OCI-LY1 (cell line): ENCODE data around the gene GMPPB.
"Not testable (repeated sequence)": the region's sequence is repeated elsewhere in the genome, so short reads cannot be mapped to it uniquely, and the experiment has no call there.

Source experiments
- H2AFZ ChIP-seq: fragments of 200-600 bp; sonication (generic), shearing (Covaris generic); 2 replicates; pipeline ENCODE4 v1.6.0; 2014; ENCODE audit warnings: antibody characterized with exemption, mild to moderate bottlenecking, low read length
- H3F3A ChIP-seq: fragments of 200-600 bp; sonication (generic), shearing (Covaris generic); 2 replicates; pipeline ENCODE4 v1.6.0; 2014; ENCODE audit warnings: mild to moderate bottlenecking, antibody characterized with exemption, low read length, moderate library complexity; ENCODE audit not compliant: insufficient read depth
- H3K27ac ChIP-seq: fragments of 200-600 bp; sonication (generic); 2 replicates; pipeline ENCODE4 v1.5.1; 2014; ENCODE audit warnings: low read length, mixed run types, mild to moderate bottlenecking, low read depth; ENCODE audit not compliant: poor library complexity, severe bottlenecking
- H3K27me3 ChIP-seq: fragments of 200-600 bp; sonication (generic); 2 replicates; pipeline ENCODE4 v1.6.0; 2014; ENCODE audit warnings: antibody characterized with exemption, mild to moderate bottlenecking, low read length, moderate library complexity; ENCODE audit not compliant: insufficient read depth
- H3K36me3 ChIP-seq: fragments of 200-600 bp; sonication (generic); 2 replicates; pipeline ENCODE4 v1.6.1; 2014; ENCODE audit warnings: mild to moderate bottlenecking, antibody characterized with exemption, low read length, moderate library complexity, mixed read lengths; ENCODE audit not compliant: insufficient read depth
- H3K4me1 ChIP-seq: fragments of 200-600 bp; sonication (generic); 2 replicates; pipeline ENCODE4 v1.5.1; 2014; ENCODE audit warnings: mild to moderate bottlenecking, low read length, moderate library complexity; ENCODE audit not compliant: insufficient read depth, severe bottlenecking
- H3K4me2 ChIP-seq: fragments of 200-600 bp; sonication (generic), shearing (Covaris generic); 2 replicates; pipeline ENCODE4 v1.6.1; 2014; ENCODE audit warnings: low read length
- H3K4me3 ChIP-seq: fragments of 200-600 bp; sonication (generic); 2 replicates; pipeline ENCODE4 v1.5.1; 2014; ENCODE audit warnings: low read length, low read depth, mild to moderate bottlenecking, mixed read lengths; ENCODE audit not compliant: poor library complexity, severe bottlenecking
- H3K79me2 ChIP-seq: fragments of 200-600 bp; shearing (Covaris generic); 2 replicates; pipeline ENCODE4 v1.6.1; 2016; ENCODE audit warnings: mixed run types, low read length, mixed read lengths; ENCODE audit not compliant: insufficient read depth
- H3K9ac ChIP-seq: fragments of 200-600 bp; sonication (generic), shearing (Covaris generic); 2 replicates; pipeline ENCODE4 v1.6.1; 2014; ENCODE audit warnings: mild to moderate bottlenecking, low read length, mixed read lengths
- H3K9me2 ChIP-seq: fragments of 200-600 bp; sonication (generic), shearing (Covaris generic); 2 replicates; pipeline ENCODE4 v1.6.1; 2014; ENCODE audit warnings: low read depth, mild to moderate bottlenecking, low read length, mixed read lengths
- H3K9me3 ChIP-seq: fragments of 200-600 bp; shearing (Covaris generic); 2 replicates; pipeline ENCODE4 v1.6.1; 2014; ENCODE audit warnings: low read length, mixed read lengths
- H4K20me1 ChIP-seq: fragments of 200-600 bp; sonication (generic), shearing (Covaris generic); 2 replicates; pipeline ENCODE4 v1.6.0; 2016; ENCODE audit warnings: mild to moderate bottlenecking, low read length; ENCODE audit not compliant: insufficient read depth
- EZH2 ChIP-seq: fragments of 200-600 bp; sonication (generic), shearing (Covaris generic); IDR thresholded peaks from 2 replicates; pipeline ENCODE4 v1.8.0; 2017; ENCODE audit warnings: borderline replicate concordance, mixed run types, mild to moderate bottlenecking, antibody characterized with exemption, low read length, moderate library complexity, mixed read lengths

The GMPPB gene

DNA sequence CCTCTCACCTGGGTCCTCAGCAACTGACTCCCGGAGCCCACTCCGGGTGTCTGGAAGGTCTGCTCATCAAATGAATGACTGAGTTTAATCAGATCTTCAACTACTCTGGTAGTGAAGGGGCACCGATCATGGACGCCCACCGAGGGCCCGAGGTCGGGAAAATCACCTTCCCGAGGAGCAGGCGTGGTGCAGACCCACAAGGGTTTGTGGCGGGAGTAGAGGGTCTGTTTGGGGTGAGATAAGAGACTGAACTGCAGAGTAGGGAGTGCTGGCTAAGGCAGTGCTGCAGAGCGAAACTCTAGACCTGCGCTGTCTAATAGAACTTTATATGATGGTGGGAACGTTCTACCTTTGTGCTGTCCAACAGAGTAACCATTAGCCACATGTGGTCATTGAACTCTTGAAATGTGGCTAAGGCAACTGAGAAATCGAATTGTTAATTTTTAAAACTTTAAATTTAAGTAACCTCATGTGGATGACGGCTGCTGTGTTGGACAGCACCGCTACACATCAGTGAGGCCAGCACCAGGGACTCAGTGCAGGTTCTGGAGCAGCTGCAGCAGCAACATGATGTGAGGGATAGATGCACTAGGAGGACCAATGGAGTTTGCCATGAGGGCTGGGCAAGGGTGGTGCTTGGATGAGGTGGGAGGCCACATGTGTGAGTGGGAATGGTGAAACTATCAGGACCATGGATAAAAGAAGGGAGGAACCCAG is 33.7 kb downstream of the GMPPB start:
- not testable (repeated sequence) for H3K27ac ChIP-seq, H4K20me1 ChIP-seq, H3K36me3 ChIP-seq, H3K9me2 ChIP-seq, H3K27me3 ChIP-seq, H3K9me3 ChIP-seq, H3K79me2 ChIP-seq, H2AFZ ChIP-seq, H3F3A ChIP-seq
- Histone ChIP-seq H3K9ac (peak overlapping the region; percentile 97), H3K4me3 (peak overlapping the region; percentile 96), H3K4me1 (peaks cover 25% of the 10 kb centered on the region), H3K4me2 (peak overlapping the region; percentile 97)

DNA sequence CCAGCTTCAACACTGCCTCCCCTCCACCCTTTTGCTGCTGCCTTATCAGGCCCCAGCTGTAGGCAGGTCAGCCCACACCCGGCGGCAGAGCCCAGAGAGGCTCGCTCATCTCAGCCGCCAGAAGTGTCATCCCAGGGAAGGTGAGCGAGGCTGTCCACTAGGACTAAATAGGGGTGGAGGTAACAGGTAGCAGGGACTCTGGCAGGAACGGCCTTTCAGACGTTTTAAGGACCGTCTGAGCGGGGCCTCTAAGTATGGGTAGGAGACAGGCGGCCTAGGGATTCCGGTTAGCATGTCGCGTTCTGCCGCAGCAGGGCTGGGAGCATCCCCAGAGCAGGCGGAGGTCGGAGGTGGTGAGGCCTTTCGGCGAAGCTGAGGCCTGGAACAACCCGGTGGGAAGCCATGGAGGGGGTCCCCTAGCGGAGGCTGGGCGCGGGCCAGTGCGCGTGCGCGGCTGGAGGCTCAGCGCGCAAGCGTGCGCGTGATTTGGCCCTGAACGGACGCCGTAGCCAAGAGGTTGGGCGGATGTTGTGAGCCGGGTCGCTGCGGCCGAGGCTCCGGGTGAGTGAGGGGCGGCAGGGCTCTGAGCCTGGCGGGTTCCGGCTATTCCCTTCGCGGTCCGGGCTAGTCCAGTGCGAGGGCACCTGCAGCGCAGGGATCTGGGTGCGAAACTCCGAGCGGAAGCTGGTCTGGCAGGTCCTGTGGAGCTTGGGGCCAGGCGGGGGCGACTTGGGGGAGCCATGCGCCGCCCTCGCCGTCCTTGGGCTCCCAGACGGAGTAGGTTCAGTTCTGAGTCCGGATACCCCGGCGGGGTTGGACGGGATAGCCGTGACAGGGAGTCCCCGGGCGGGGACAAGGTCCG is 34.5 kb downstream of the GMPPB start, which contains the start of the genes MST1 and RNF123:
MST1 (minus strand) TSS at position 429 of the 862 bp plus-strand sequence. CDS start 783 bp downstream, outside the sequence.
RNF123 (plus strand) TSS at position 512 of the 862 bp plus-strand sequence. CDS start 1,609 bp downstream, outside the sequence.
- H3K27me3 ChIP-seq: no peaks in the 10 kb centered on the region
- no peaks in the 10 kb centered on the region for H3F3A ChIP-seq
- H3K9me2 ChIP-seq: no peaks in the 10 kb centered on the region
- H3K4me2 ChIP-seq: peak within 1 kb of the TSS; percentile 97
- no peaks in the 10 kb centered on the region for H3K36me3 ChIP-seq
- no peak for TF ChIP-seq EZH2
- no peak within 1 kb of the TSS for H3K27ac ChIP-seq
- 0 out of 2 replicates have a peak, but pooled peaks cover 5% of the 10 kb centered on the region for H3K79me2 ChIP-seq
- no peaks in the 10 kb centered on the region for H3K9me3 ChIP-seq
- peak within 1 kb of the TSS; percentile 96 for H3K4me3 ChIP-seq
- no peaks in the 10 kb centered on the region for H4K20me1 ChIP-seq
- peaks cover 25% of the 10 kb centered on the region for H3K4me1 ChIP-seq
- no peak within 1 kb of the TSS for H2AFZ ChIP-seq
- H3K9ac ChIP-seq: peak within 1 kb of the TSS; percentile 97

DNA sequence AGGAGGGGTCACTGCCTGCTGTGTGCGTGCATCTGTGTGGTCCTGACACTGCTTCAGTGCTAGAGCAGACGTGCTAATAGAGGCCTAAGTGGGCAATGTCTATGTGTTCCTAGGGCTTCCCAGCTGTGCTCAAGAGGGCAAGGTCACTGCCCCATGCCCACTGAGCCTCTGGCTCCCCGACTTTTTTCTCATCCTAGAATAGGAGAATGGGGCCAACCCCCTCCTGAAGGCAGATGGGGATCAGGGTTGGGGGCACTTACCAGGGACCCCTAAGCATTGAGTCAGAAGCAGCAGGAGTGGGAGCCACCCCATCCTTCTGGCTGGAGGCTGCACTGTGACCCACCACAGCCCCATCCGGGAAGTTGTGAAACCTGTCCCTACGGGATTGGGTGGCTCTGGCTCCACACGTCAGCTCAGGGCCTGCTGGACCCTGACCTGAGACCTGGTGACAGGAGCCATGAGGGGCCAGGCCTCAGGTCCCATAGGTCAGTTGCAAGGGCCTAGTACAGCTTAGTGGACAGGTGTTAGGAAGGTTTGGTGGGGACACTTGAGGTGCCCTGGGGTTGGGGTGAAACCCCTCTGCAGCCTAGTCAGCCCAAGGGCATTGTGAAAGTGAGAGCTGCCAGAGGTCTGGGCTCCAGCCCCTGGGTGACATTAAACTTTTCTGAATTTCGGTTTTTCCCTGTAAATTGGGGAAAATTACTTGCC is 35.3 kb downstream of the GMPPB start:
- Histone ChIP-seq H3K4me1 (peaks cover 25% of the 10 kb centered on the region), H3K4me2 (peak overlapping the region; percentile 97), H3K9ac (peak overlapping the region; percentile 97), H3K4me3 (peak overlapping the region; percentile 96)
- H2AFZ ChIP-seq, H3K9me3 ChIP-seq, H3K9me2 ChIP-seq, H3K27me3 ChIP-seq, H3K79me2 ChIP-seq, H4K20me1 ChIP-seq, H3K27ac ChIP-seq, H3K36me3 ChIP-seq, H3F3A ChIP-seq: not testable (repeated sequence)

DNA sequence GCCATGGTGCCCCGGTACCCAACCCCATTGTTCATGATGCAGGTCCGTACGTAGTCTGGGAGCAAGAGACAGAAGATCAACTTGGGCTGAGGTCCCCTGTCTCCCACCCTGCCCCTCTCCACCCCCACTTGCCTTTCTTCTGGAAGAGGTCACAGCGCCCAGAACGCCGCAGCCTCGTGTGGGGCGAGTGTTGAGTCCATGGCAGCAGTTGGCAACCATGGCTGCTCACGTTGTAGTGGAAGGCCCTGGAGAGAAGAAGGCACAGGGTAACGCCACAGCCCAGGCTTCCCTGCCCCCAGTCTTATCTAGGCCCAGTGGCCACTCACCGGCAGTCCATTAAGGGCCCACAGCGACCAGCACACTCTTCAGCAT is 36.3 kb downstream of the GMPPB start:
- H3K4me2 ChIP-seq, H3K9ac ChIP-seq, H3K27me3 ChIP-seq, H3K79me2 ChIP-seq, H3K27ac ChIP-seq, H3K4me3 ChIP-seq, H3F3A ChIP-seq, H4K20me1 ChIP-seq, H3K9me3 ChIP-seq, H2AFZ ChIP-seq, H3K9me2 ChIP-seq: not testable (repeated sequence)
- peaks cover 25% of the 10 kb centered on the region for H3K4me1 ChIP-seq
- H3K36me3 ChIP-seq: peaks cover 15% of the 10 kb centered on the region

DNA sequence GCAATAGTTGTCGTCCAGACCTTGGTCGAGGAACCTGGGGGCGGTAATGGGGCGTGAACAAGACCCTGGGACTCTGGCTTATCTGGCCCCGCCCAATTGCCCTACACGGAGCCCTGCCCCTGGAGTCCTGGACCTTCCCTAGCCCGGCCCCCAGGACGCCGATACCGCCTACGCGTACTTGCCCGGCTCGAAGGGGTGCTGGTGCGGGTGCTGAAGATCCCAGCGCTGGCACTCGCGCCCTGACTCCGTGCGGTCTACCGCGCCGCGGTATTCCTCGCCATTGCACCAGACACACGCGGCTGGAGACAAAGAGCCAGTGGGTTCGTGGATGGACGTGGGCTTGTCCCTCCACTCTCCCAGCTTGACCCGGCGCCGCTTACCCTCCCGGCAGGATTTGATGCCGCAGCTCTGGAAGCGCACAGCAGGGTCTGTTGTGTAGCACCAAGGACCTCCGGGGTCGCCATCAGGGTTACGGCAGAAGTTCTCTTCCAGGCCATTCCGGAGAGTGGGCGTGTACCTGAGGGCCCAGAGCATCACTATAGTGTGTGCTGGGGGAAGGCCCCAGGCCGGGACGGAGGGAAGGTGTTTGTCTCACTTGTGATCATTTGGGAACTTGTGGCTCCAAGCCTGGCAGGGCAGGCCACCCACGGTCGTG is 36.9 kb downstream of the GMPPB start:
- H2AFZ ChIP-seq, H3K27ac ChIP-seq, H4K20me1 ChIP-seq, H3K9ac ChIP-seq, H3K9me3 ChIP-seq, H3K9me2 ChIP-seq, H3F3A ChIP-seq, H3K27me3 ChIP-seq, H3K79me2 ChIP-seq: not testable (repeated sequence)
- Histone ChIP-seq H3K36me3 (peaks cover 21% of the 10 kb centered on the region), H3K4me3 (peak overlapping the region; percentile 27), H3K4me1 (peaks cover 25% of the 10 kb centered on the region), H3K4me2 (peak overlapping the region; percentile 47; the same call in 1 of the 2 replicates)

DNA sequence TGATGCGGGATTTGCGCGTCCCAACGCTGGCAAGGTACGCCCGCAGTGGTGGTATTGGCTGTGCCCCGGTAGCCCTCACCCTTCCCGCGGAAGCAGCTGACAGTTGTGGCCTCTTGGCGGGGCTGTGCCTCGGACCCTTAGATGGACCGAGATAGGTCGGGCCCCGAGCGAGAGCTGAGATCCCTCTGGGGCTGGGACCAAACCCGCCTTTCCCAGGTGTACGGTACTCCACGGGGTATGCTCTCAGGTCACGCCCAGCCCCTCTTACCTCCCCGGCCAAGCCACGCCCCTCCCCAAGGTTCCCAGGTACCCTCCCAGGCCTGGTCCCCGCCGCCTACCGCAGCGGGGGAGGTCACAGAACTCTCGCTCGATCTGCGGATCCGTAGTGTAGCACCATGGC is 37.4 kb downstream of the GMPPB start:
- H3K27ac ChIP-seq: not testable (repeated sequence)

More for the DNA sequence above, 37.4 kb downstream of the GMPPB start:
- H3K9me2 ChIP-seq, H2AFZ ChIP-seq, H3F3A ChIP-seq, H4K20me1 ChIP-seq, H3K79me2 ChIP-seq, H3K27me3 ChIP-seq, H3K9me3 ChIP-seq, H3K9ac ChIP-seq: not testable (repeated sequence)
- Histone ChIP-seq H3K36me3 (peaks cover 26% of the 10 kb centered on the region), H3K4me1 (peaks cover 25% of the 10 kb centered on the region), H3K4me3 (peak overlapping the region; percentile 27), H3K4me2 (peak overlapping the region; percentile 47)
